H1 (cell line): Measurements from ENCODE around the gene CMTM3. TPM values are rescaled to one million over a fixed set of nuclear protein-coding genes. Genes with fewer than 3 reads are reported as not detected.

Experiments used
- CHD2 ChIP-seq: IDR thresholded peaks from 2 replicates; pipeline ENCODE4 v1.6.1; 2012; ENCODE audit warnings: low read length, improper control_type of control experiment
- HDAC6 ChIP-seq: IDR thresholded peaks from one replicate; pipeline ENCODE4 v1.7.1; 2012; ENCODE audit warnings: low read depth, mild to moderate bottlenecking, inconsistent platforms, low read length, moderate library complexity
- JUN ChIP-seq: IDR thresholded peaks from 2 replicates; pipeline ENCODE4 v1.6.1; 2011; ENCODE audit warnings: low read depth, mild to moderate bottlenecking, improper control_type of control experiment, low read length
- KDM5A ChIP-seq: fragments of 200-600 bp; IDR thresholded peaks from 2 replicates; pipeline ENCODE4 v1.7.1; 2012; ENCODE audit warnings: mild to moderate bottlenecking, low read length, inconsistent platforms, mixed read lengths
- NRF1 ChIP-seq: IDR thresholded peaks from 2 replicates; pipeline ENCODE4 v1.6.1; 2011; ENCODE audit warnings: mild to moderate bottlenecking, low read depth, low read length, improper control_type of control experiment
- POU5F1 ChIP-seq: IDR thresholded peaks from 2 replicates; pipeline ENCODE4 v1.6.1; 2011; ENCODE audit warnings: low read depth, mild to moderate bottlenecking, low read length, moderate library complexity
- RBBP5 ChIP-seq: IDR thresholded peaks from 2 replicates; pipeline ENCODE4 v1.7.1; 2012; ENCODE audit warnings: low read depth, mild to moderate bottlenecking, inconsistent platforms, low read length, moderate library complexity, borderline replicate concordance
- RXRA ChIP-seq: IDR thresholded peaks from 2 replicates; pipeline ENCODE4 v1.6.1; 2011; ENCODE audit warnings: low read depth, mild to moderate bottlenecking, low read length, moderate library complexity; ENCODE audit not compliant: insufficient read depth
- SUZ12 ChIP-seq: fragments of 200-600 bp; sonication (generic); IDR thresholded peaks from 2 replicates; pipeline ENCODE4 v1.6.1; 2012; ENCODE audit warnings: mild to moderate bottlenecking, inconsistent platforms, low read length, moderate library complexity, mixed read lengths
- USF2 ChIP-seq: IDR thresholded peaks from 2 replicates; pipeline ENCODE4 v1.6.1; 2011; ENCODE audit warnings: low read length, improper control_type of control experiment
- polyA plus RNA-seq, 7 experiments: library from polyadenylated mRNA; depleted of rRNA in 3 of 7; stranded (reverse) in 5 of 7; unstranded in 2 of 7; fragments of >200 nt in 5 of 7; fragments of 200-250 nt in 2 of 7; gene quantifications; 1 replicate in 5 of 7; 2 replicates in 1 of 7; 4 replicates in 1 of 7; pipeline versions ENCODE4 v1.2.1 to v1.2.3, GENCODE V29; 2011 to 2013; ENCODE audit warnings: missing spikeins in 2 of 7, mixed read lengths in 2 of 7
- total RNA-seq: library from RNA; stranded (reverse); fragmentation: NEBNext Ultra II Directional; extraction: Animal tissue kit (Norgen Biotek cat#: 25700); gene quantifications from 2 replicates; pipeline ENCODE4 v1.2.1, GENCODE V29; 2021
- TF ChIP-seq, protein P1 (sequence below): fragments of 300-600 bp; sonication (generic); IDR thresholded peaks from 2 replicates; pipeline ENCODE4 v1.7.1; 2012; ENCODE audit warnings: low read length, moderate library complexity, mild to moderate bottlenecking, inconsistent platforms; ENCODE audit not compliant: insufficient replicate concordance

CMTM3 gene
- total and polyA plus RNA-seq, 2 of the 8 experiments (the other 6 are each of a cell fraction or from before 2014, with no cell fraction given): 24.7 to 24.8 TPM

- TF ChIP-seq, protein P1, sequence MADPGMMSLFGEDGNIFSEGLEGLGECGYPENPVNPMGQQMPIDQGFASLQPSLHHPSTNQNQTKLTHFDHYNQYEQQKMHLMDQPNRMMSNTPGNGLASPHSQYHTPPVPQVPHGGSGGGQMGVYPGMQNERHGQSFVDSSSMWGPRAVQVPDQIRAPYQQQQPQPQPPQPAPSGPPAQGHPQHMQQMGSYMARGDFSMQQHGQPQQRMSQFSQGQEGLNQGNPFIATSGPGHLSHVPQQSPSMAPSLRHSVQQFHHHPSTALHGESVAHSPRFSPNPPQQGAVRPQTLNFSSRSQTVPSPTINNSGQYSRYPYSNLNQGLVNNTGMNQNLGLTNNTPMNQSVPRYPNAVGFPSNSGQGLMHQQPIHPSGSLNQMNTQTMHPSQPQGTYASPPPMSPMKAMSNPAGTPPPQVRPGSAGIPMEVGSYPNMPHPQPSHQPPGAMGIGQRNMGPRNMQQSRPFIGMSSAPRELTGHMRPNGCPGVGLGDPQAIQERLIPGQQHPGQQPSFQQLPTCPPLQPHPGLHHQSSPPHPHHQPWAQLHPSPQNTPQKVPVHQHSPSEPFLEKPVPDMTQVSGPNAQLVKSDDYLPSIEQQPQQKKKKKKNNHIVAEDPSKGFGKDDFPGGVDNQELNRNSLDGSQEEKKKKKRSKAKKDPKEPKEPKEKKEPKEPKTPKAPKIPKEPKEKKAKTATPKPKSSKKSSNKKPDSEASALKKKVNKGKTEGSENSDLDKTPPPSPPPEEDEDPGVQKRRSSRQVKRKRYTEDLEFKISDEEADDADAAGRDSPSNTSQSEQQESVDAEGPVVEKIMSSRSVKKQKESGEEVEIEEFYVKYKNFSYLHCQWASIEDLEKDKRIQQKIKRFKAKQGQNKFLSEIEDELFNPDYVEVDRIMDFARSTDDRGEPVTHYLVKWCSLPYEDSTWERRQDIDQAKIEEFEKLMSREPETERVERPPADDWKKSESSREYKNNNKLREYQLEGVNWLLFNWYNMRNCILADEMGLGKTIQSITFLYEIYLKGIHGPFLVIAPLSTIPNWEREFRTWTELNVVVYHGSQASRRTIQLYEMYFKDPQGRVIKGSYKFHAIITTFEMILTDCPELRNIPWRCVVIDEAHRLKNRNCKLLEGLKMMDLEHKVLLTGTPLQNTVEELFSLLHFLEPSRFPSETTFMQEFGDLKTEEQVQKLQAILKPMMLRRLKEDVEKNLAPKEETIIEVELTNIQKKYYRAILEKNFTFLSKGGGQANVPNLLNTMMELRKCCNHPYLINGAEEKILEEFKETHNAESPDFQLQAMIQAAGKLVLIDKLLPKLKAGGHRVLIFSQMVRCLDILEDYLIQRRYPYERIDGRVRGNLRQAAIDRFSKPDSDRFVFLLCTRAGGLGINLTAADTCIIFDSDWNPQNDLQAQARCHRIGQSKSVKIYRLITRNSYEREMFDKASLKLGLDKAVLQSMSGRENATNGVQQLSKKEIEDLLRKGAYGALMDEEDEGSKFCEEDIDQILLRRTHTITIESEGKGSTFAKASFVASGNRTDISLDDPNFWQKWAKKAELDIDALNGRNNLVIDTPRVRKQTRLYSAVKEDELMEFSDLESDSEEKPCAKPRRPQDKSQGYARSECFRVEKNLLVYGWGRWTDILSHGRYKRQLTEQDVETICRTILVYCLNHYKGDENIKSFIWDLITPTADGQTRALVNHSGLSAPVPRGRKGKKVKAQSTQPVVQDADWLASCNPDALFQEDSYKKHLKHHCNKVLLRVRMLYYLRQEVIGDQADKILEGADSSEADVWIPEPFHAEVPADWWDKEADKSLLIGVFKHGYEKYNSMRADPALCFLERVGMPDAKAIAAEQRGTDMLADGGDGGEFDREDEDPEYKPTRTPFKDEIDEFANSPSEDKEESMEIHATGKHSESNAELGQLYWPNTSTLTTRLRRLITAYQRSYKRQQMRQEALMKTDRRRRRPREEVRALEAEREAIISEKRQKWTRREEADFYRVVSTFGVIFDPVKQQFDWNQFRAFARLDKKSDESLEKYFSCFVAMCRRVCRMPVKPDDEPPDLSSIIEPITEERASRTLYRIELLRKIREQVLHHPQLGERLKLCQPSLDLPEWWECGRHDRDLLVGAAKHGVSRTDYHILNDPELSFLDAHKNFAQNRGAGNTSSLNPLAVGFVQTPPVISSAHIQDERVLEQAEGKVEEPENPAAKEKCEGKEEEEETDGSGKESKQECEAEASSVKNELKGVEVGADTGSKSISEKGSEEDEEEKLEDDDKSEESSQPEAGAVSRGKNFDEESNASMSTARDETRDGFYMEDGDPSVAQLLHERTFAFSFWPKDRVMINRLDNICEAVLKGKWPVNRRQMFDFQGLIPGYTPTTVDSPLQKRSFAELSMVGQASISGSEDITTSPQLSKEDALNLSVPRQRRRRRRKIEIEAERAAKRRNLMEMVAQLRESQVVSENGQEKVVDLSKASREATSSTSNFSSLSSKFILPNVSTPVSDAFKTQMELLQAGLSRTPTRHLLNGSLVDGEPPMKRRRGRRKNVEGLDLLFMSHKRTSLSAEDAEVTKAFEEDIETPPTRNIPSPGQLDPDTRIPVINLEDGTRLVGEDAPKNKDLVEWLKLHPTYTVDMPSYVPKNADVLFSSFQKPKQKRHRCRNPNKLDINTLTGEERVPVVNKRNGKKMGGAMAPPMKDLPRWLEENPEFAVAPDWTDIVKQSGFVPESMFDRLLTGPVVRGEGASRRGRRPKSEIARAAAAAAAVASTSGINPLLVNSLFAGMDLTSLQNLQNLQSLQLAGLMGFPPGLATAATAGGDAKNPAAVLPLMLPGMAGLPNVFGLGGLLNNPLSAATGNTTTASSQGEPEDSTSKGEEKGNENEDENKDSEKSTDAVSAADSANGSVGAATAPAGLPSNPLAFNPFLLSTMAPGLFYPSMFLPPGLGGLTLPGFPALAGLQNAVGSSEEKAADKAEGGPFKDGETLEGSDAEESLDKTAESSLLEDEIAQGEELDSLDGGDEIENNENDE: no peak
- TF ChIP-seq USF2: no peak
- no peak for TF ChIP-seq KDM5A
- TF ChIP-seq JUN: no peak
- TF ChIP-seq CHD2: no peak
- no peak for TF ChIP-seq RBBP5
- TF ChIP-seq SUZ12: no peak
- TF ChIP-seq RXRA: no peak
- TF ChIP-seq HDAC6: no peak
- no peak for TF ChIP-seq POU5F1
- no peak for TF ChIP-seq NRF1
Observed at GRCh38 chr16:66612422-66612821, 7.9 kb downstream of the CMTM3 start (continued).
